ENCODE measurements around the gene OTULIN.

DNA sequence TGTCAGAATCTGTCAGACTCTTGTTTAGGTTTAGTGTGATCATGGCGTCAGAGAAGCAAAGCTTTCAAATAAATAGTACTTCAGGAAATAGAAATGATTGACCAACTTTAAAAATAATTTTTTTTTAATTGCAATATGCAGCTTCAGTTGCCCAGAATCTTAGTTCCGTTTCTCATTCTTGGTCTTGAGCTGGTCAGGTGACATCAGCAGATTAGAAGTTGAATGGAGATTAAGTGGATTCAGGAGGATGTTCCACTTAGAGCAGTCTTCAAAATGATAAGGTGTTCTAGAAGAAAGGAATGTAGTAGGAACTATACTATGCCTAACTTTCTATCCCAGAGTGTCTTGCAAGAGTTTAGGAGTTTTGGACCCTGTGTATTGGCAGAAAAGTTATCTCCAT, 30.6 kb downstream of the OTULIN start:
- TF ChIP-seq, protein P1, sequence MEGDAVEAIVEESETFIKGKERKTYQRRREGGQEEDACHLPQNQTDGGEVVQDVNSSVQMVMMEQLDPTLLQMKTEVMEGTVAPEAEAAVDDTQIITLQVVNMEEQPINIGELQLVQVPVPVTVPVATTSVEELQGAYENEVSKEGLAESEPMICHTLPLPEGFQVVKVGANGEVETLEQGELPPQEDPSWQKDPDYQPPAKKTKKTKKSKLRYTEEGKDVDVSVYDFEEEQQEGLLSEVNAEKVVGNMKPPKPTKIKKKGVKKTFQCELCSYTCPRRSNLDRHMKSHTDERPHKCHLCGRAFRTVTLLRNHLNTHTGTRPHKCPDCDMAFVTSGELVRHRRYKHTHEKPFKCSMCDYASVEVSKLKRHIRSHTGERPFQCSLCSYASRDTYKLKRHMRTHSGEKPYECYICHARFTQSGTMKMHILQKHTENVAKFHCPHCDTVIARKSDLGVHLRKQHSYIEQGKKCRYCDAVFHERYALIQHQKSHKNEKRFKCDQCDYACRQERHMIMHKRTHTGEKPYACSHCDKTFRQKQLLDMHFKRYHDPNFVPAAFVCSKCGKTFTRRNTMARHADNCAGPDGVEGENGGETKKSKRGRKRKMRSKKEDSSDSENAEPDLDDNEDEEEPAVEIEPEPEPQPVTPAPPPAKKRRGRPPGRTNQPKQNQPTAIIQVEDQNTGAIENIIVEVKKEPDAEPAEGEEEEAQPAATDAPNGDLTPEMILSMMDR (IDR thresholded peaks at IDR 0.05): no peak
- TF ChIP-seq NRF1 (IDR thresholded peaks at IDR 0.05; ENCODE audit: low read depth, low read length) (no peak), TAF1 (IDR thresholded peaks at IDR 0.05; ENCODE audit: borderline replicate concordance, low read depth, low read length) (no peak), MEF2A (IDR thresholded peaks at IDR 0.05; ENCODE audit: borderline replicate concordance, low read depth) (no peak), SIN3A (IDR thresholded peaks at IDR 0.05; ENCODE audit: borderline replicate concordance, low read depth, low read length) (no peak)
- TF ChIP-seq, protein P2, sequence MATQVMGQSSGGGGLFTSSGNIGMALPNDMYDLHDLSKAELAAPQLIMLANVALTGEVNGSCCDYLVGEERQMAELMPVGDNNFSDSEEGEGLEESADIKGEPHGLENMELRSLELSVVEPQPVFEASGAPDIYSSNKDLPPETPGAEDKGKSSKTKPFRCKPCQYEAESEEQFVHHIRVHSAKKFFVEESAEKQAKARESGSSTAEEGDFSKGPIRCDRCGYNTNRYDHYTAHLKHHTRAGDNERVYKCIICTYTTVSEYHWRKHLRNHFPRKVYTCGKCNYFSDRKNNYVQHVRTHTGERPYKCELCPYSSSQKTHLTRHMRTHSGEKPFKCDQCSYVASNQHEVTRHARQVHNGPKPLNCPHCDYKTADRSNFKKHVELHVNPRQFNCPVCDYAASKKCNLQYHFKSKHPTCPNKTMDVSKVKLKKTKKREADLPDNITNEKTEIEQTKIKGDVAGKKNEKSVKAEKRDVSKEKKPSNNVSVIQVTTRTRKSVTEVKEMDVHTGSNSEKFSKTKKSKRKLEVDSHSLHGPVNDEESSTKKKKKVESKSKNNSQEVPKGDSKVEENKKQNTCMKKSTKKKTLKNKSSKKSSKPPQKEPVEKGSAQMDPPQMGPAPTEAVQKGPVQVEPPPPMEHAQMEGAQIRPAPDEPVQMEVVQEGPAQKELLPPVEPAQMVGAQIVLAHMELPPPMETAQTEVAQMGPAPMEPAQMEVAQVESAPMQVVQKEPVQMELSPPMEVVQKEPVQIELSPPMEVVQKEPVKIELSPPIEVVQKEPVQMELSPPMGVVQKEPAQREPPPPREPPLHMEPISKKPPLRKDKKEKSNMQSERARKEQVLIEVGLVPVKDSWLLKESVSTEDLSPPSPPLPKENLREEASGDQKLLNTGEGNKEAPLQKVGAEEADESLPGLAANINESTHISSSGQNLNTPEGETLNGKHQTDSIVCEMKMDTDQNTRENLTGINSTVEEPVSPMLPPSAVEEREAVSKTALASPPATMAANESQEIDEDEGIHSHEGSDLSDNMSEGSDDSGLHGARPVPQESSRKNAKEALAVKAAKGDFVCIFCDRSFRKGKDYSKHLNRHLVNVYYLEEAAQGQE (IDR thresholded peaks at IDR 0.05; ENCODE audit: low read depth, low read length): no peak
- TF ChIP-seq, protein P3, sequence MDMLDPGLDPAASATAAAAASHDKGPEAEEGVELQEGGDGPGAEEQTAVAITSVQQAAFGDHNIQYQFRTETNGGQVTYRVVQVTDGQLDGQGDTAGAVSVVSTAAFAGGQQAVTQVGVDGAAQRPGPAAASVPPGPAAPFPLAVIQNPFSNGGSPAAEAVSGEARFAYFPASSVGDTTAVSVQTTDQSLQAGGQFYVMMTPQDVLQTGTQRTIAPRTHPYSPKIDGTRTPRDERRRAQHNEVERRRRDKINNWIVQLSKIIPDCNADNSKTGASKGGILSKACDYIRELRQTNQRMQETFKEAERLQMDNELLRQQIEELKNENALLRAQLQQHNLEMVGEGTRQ (IDR thresholded peaks at IDR 0.05; ENCODE audit: borderline replicate concordance, low read depth, low read length): no peak

Data from SK-N-SH (cell line).